Activated CD4-positive, alpha-beta T cell treated with anti-CD3 and anti-CD28 coated beads, Interleukin-2, amount 10 ng/mL, durations not matched to agents 24 days and 14 days (primary cell): Measurements from ENCODE around the gene COTL1. TPM values are rescaled to one million over a fixed set of nuclear protein-coding genes. Genes with fewer than 3 reads are reported as not detected.

ENCODE experiments used
- DNase-seq: peaks from one replicate; pipeline ENCODE4 v3.0.0; 2022
- H3K27ac Mint-ChIP-seq: one replicate; pipeline ENCODE4 v1.8.0; 2022; ENCODE audit warnings: mild to moderate bottlenecking, mixed read lengths
- H3K27me3 Mint-ChIP-seq: one replicate; pipeline ENCODE4 v1.8.0; 2022; ENCODE audit warnings: mixed read lengths
- H3K36me3 Mint-ChIP-seq: one replicate; pipeline ENCODE4 v1.8.0; 2022; ENCODE audit warnings: low read depth, mild to moderate bottlenecking, mixed read lengths
- H3K4me1 Mint-ChIP-seq: one replicate; pipeline ENCODE4 v1.8.0; 2021; ENCODE audit warnings: mixed read lengths
- H3K4me3 Mint-ChIP-seq: one replicate; pipeline ENCODE4 v1.8.0; 2022; ENCODE audit warnings: mild to moderate bottlenecking, moderate library complexity, mixed read lengths
- H3K9me3 Mint-ChIP-seq: one replicate; pipeline ENCODE4 v1.8.0; 2021; ENCODE audit warnings: mixed read lengths
- intact Hi-C: fragments of 100-400 bp; cut with micrococcal nuclease; formaldehyde crosslinking; loops from one replicate; pipeline ENCODE4 v1.15.1; 2023
- total RNA-seq: library from RNA; stranded (reverse); gene quantifications from 2 replicates; pipeline ENCODE4 v1.2.3, GENCODE V29; 2022

Gene COTL1
- total RNA-seq, 1 donor from 2014 or later = 474 TPM

GRCh38 chr16:84604477-84605013 is 13.3 kb downstream of the COTL1 start:
- Mint-ChIP-seq H3K27ac (peak overlapping the region; percentile 92), H3K36me3 (peaks cover 59% of the 10 kb centered on the region), H3K4me3 (peak overlapping the region; percentile 62), H3K27me3 (no peaks in the 10 kb centered on the region), H3K4me1 (peaks cover 82% of the 10 kb centered on the region), H3K9me3 (no peaks in the 10 kb centered on the region)
- intact Hi-C loops = no loop called here
- DNase-seq = no peak

DNA sequence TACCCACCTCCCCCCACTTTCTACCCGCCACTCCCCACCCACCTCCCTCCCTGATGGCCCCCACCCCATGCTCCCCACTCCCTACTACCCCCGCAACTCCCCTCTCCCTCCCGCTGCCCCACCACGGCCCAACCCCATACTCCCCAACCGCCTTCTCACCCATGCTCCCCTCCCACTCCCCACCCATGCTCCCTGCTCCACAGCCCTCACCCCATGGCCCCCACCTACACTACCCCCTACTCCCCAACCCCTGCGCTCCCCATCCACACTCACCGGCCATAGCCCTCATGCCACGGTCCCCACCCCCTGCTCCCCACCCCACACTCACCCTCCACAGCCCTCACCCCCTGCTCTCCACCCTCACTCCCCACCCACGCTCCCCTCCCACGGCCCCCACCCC is 13.9 kb downstream of the COTL1 start:
- Mint-ChIP-seq H3K27ac (peak overlapping the region; percentile 92), H3K27me3 (no peaks in the 10 kb centered on the region), H3K4me1 (peaks cover 82% of the 10 kb centered on the region), H3K4me3 (no peak overlapping the region), H3K36me3 (peaks cover 58% of the 10 kb centered on the region), H3K9me3 (no peaks in the 10 kb centered on the region)
- intact Hi-C loops = no loop called here
- no peak for DNase-seq

- Mint-ChIP-seq H3K36me3 (peaks cover 55% of the 10 kb centered on the region), H3K27me3 (no peaks in the 10 kb centered on the region), H3K9me3 (no peaks in the 10 kb centered on the region), H3K4me1 (peaks cover 78% of the 10 kb centered on the region), H3K4me3 (peak overlapping the region; percentile 69), H3K27ac (peak overlapping the region; percentile 89)
- intact Hi-C loops = no loop called here
- DNase-seq = no peak
These were observed 14.6 kb downstream of the COTL1 start for GRCh38 chr16:84603140-84603816.

- peaks cover 53% of the 10 kb centered on the region for H3K36me3 Mint-ChIP-seq
- DNase-seq = peak; percentile 82
- H3K27me3 Mint-ChIP-seq = no peaks in the 10 kb centered on the region
- peaks cover 77% of the 10 kb centered on the region for H3K4me1 Mint-ChIP-seq
- H3K4me3 Mint-ChIP-seq = peak overlapping the region; percentile 87
- intact Hi-C loops = loop anchor here (1.0 kb wide), 2 partner anchors 8 to 81 kb away; no protein-coding TSS in a partner anchor
- H3K27ac Mint-ChIP-seq = peak overlapping the region; percentile 99
- H3K9me3 Mint-ChIP-seq = peaks cover 3% of the 10 kb centered on the region
These were observed 17.3 kb downstream of the COTL1 start for GRCh38 chr16:84600343-84601229.

DNA sequence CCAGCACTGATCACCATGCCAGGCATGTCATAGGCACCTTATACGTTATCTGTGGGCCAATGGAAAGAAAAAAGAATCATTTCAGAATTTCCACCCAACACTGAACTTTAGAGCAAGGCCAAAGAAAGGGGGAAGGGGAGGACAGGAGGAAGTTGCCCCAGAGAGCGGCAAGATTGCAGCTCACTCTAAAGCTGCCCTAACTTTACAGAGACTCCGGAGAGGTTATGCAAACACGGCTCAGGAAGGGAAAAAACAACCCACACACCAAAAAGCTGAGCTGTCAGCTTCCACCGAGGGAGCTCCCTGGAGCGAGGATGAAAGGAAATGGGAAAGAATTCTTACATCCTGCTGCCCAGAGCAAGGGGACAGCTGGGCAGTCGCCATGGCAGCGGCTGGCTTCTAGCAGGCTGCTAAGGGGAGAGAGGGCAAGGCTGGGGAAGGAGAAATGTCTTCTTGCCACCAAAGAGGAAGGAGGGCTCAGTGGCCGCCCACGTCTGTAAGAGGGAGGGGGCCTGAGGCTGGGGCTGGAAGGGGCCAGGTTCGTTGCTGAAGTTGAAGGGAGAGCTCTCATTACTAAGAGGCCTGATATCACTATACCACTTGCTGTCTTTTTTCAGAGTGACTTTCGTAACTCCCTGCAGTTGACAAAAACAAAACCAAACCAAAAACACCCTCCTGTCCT is 18.2 kb downstream of the COTL1 start:
- Mint-ChIP-seq H3K4me3 (peak overlapping the region; percentile 87), H3K27ac (peak overlapping the region; percentile 99), H3K27me3 (no peaks in the 10 kb centered on the region), H3K9me3 (peaks cover 3% of the 10 kb centered on the region), H3K4me1 (peaks cover 79% of the 10 kb centered on the region), H3K36me3 (peaks cover 54% of the 10 kb centered on the region)
- intact Hi-C loops = loop anchor here (1.0 to 10.0 kb wide), 5 partner anchors 9 to 955 kb away; partner anchors contain the start of gene COTL1
- peak; percentile 87 for DNase-seq

DNA sequence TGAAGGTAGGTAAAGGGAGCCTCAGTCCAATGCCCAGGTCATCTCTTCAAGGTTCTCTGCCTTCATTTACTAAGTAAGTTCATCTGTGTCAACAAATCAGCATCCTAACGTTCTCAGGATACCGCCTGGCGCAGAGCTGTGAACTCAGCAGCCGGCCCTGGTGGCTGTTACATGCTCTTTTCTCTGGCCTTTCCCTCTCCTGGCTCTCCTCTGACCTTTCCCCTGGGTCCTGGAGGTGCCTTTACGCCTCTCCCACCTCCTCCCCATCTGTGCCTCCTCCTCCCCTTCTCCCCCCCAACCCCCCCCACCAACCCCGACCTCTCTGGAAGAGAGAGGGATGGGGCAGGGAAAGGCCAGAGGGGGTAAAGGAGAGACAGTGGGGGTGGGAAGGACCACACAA is 19.5 kb downstream of the COTL1 start:
- Mint-ChIP-seq H3K36me3 (peaks cover 57% of the 10 kb centered on the region), H3K27me3 (no peaks in the 10 kb centered on the region), H3K4me1 (peaks cover 81% of the 10 kb centered on the region), H3K9me3 (peaks cover 3% of the 10 kb centered on the region), H3K4me3 (peak overlapping the region; percentile 79), H3K27ac (peak overlapping the region; percentile 99)
- DNase-seq = no peak
- intact Hi-C loops = loop anchor here (10.0 kb wide), 1 partner anchor 956 kb away; no protein-coding TSS in a partner anchor

- Mint-ChIP-seq H3K36me3 (peaks cover 54% of the 10 kb centered on the region), H3K4me3 (peak overlapping the region; percentile 79), H3K4me1 (peaks cover 79% of the 10 kb centered on the region), H3K27me3 (no peaks in the 10 kb centered on the region), H3K27ac (peak overlapping the region; percentile 95), H3K9me3 (peaks cover 3% of the 10 kb centered on the region)
- DNase-seq = peak; percentile 82
- intact Hi-C loops = loop anchor here (10.0 kb wide), 1 partner anchor 957 kb away; no protein-coding TSS in a partner anchor
These were observed 19.9 kb downstream of the COTL1 start for GRCh38 chr16:84597931-84598351.

DNA sequence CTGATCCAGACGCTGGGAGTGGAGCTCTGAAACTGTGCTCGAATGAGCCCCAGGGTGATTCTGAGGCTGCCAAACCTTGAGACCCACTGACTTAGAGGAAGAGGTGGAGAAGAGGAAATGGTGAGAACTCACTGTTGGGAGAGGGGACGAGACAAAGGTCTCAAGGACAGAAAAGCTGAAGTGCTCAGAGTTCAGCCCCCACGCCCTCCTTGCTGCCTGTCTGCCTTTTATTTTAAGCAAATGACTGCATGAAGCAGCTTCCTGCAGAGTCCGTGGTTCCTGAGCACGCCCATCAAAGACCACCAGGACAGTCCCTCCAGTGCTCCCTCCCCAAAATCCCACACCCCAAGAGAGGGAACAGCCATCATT is 20.4 kb downstream of the COTL1 start:
- Mint-ChIP-seq H3K36me3 (peaks cover 57% of the 10 kb centered on the region), H3K4me3 (peak overlapping the region; percentile 79), H3K9me3 (peaks cover 3% of the 10 kb centered on the region), H3K27ac (peak overlapping the region; percentile 95), H3K27me3 (no peaks in the 10 kb centered on the region), H3K4me1 (peaks cover 83% of the 10 kb centered on the region)
- intact Hi-C loops = loop anchor here (10.0 kb wide), 1 partner anchor 957 kb away; no protein-coding TSS in a partner anchor
- DNase-seq = no peak

DNA sequence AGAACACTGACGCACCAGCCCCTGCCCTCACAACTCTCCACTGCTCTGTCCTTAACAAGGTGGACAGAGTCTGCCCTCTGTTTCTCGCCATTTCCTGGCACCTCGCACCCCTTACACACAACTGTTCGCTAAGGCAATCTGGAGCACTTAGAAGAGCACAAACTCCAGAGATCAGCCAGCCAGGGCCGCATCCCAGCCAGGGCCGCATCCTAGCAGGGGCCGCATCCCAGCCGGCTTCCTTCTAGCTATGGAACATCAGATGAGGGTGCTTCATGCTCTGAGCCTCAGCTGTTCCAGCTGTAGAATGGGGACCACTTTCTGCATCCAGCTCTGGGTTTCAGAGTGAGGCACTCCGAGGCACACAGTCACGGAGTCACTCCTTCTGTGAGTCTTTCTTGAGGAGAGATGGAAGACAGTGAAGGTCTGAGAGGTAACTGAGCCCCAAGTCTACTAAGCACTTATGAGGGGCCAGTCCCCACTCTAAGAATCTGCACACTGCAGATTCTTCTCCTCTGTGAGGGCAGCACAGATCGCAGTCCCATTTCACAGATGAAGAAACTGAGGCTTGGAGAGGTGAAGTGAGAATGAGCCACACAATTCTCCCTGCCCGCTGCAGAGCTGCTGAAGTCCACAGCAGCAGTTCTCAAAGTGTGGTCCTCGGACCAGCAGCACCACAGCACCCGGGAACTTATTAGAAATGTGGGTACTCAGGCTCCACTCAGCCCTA is 20.9 kb downstream of the COTL1 start:
- Mint-ChIP-seq H3K36me3 (peaks cover 61% of the 10 kb centered on the region), H3K4me3 (peak overlapping the region; percentile 79), H3K9me3 (peaks cover 3% of the 10 kb centered on the region), H3K27ac (peak overlapping the region; percentile 95), H3K27me3 (no peaks in the 10 kb centered on the region), H3K4me1 (peaks cover 85% of the 10 kb centered on the region)
- intact Hi-C loops = loop anchor here (10.0 kb wide), 1 partner anchor 958 kb away; no protein-coding TSS in a partner anchor
- DNase-seq = no peak

GRCh38 chr16:84596161-84596560 is 21.7 kb downstream of the COTL1 start:
- intact Hi-C loops = loop anchor here (10.0 kb wide), 1 partner anchor 959 kb away; no protein-coding TSS in a partner anchor
- peaks cover 80% of the 10 kb centered on the region for H3K4me1 Mint-ChIP-seq
- H3K9me3 Mint-ChIP-seq = peaks cover 3% of the 10 kb centered on the region
- H3K36me3 Mint-ChIP-seq = peaks cover 58% of the 10 kb centered on the region
- H3K4me3 Mint-ChIP-seq = peak overlapping the region; percentile 79
- DNase-seq = no peak
- peak overlapping the region; percentile 95 for H3K27ac Mint-ChIP-seq
- H3K27me3 Mint-ChIP-seq = no peaks in the 10 kb centered on the region

- DNase-seq = peak; percentile 61
- no peaks in the 10 kb centered on the region for H3K27me3 Mint-ChIP-seq
- H3K36me3 Mint-ChIP-seq = peaks cover 54% of the 10 kb centered on the region
- H3K9me3 Mint-ChIP-seq = peaks cover 3% of the 10 kb centered on the region
- peak overlapping the region; percentile 95 for H3K27ac Mint-ChIP-seq
- peak overlapping the region; percentile 84 for H3K4me3 Mint-ChIP-seq
- intact Hi-C loops = loop anchor here (10.0 kb wide), 1 partner anchor 960 kb away; no protein-coding TSS in a partner anchor
- H3K4me1 Mint-ChIP-seq = peaks cover 72% of the 10 kb centered on the region
These were observed 22.8 kb downstream of the COTL1 start for GRCh38 chr16:84595052-84595481.

DNA sequence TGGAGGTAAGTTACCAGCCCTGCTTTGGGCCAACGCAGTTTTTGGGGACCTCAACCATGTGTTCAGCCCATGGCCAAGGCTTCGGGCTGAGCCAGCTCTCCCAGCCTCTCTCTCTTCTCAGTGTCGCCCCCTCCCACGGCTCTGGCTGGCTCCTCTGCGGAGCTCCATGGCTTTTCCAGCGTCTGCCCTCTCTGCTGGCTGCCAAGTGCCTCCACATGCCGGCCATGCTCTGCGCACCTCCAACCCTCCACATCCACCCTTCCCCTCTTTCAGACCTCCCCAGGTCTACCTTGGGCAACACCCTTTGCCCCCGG is 23.2 kb downstream of the COTL1 start:
- intact Hi-C loops = loop anchor here (1.0 to 10.0 kb wide), 2 partner anchors 24 to 960 kb away; partner anchors contain the start of gene COTL1
- H3K27me3 Mint-ChIP-seq = no peaks in the 10 kb centered on the region
- peak overlapping the region; percentile 84 for H3K4me3 Mint-ChIP-seq
- H3K27ac Mint-ChIP-seq = peak overlapping the region; percentile 95
- peaks cover 3% of the 10 kb centered on the region for H3K9me3 Mint-ChIP-seq
- peaks cover 58% of the 10 kb centered on the region for H3K36me3 Mint-ChIP-seq
- DNase-seq = no peak
- H3K4me1 Mint-ChIP-seq = peaks cover 68% of the 10 kb centered on the region
